ENCODE results near the gene SRF.

The SRF gene

GRCh38 chr6:43219814-43220213 lies 48.7 kb downstream of the SRF start:
- no peak for DNase-seq

GRCh38 chr6:43220439-43220951 lies 49.4 kb downstream of the SRF start:
- DNase-seq: no peak

- DNase-seq: no peak
These were observed 50.2 kb downstream of the SRF start for GRCh38 chr6:43221046-43221972.

- no peak for DNase-seq
These were observed 51.5 kb downstream of the SRF start for GRCh38 chr6:43222418-43223059.

GRCh38 chr6:43223175-43223574 lies 52.1 kb downstream of the SRF start:
- DNase-seq: no peak

- DNase-seq: no peak
These were observed 55.3 kb downstream of the SRF start for GRCh38 chr6:43226192-43226851.

GRCh38 chr6:43228951-43229802 lies 58.1 kb downstream of the SRF start, which contains the start of gene DNPH1:
TSS of gene DNPH1 (minus strand) at chr6:43229481. CDS start at chr6:43229456, 25 bp downstream.
- peak; percentile 85 for DNase-seq

GRCh38 chr6:43229803-43230620 lies 58.9 kb downstream of the SRF start:
- no peak for DNase-seq

- DNase-seq: no peak
These were observed 60.0 kb downstream of the SRF start for GRCh38 chr6:43231053-43231452.

Data from CD4-positive, alpha-beta T cell treated with Interleukin-12 subunit alpha and Interleukin-12 subunit beta, for 1 hour (primary cell).